Progenitor cell of endocrine pancreas (in vitro differentiated cells): ENCODE results near the gene KNG1. TPM values are rescaled to one million over a fixed set of nuclear protein-coding genes. Genes with fewer than 3 reads are reported as not detected.

Source experiments
- DNase-seq: peaks from one replicate; pipeline ENCODE4 v3.0.0; 2021; ENCODE audit warnings: low spot score; ENCODE audit not compliant: unreplicated experiment
- H3K27ac Mint-ChIP-seq: 2 replicates; pipeline ENCODE4 v1.8.0; 2021; ENCODE audit warnings: mild to moderate bottlenecking, moderate library complexity, mixed read lengths
- H3K27me3 Mint-ChIP-seq: 2 replicates; pipeline ENCODE4 v1.8.0; 2021; ENCODE audit warnings: mixed read lengths
- H3K36me3 Mint-ChIP-seq: 2 replicates; pipeline ENCODE4 v1.8.0; 2022; ENCODE audit warnings: mixed read lengths; ENCODE audit not compliant: insufficient read depth
- H3K4me1 Mint-ChIP-seq: 2 replicates; pipeline ENCODE4 v1.8.0; 2021; ENCODE audit warnings: low read depth, mixed read lengths
- H3K4me3 Mint-ChIP-seq: 2 replicates; pipeline ENCODE4 v1.8.0; 2021; ENCODE audit warnings: low read depth, mild to moderate bottlenecking, moderate library complexity, mixed read lengths
- H3K9me3 Mint-ChIP-seq: 2 replicates; pipeline ENCODE4 v1.8.0; 2021; ENCODE audit warnings: low read depth, mixed read lengths
- total RNA-seq: library from RNA; stranded (reverse); gene quantifications from 2 replicates; pipeline ENCODE4 v1.2.1, GENCODE V29; 2021
- TF ChIP-seq, protein P1 (sequence below): fragments of 200-600 bp; sonication (generic); IDR thresholded peaks from one replicate; pipeline ENCODE4 v1.5.0; 2021; ENCODE audit warnings: antibody characterized with exemption, mild to moderate bottlenecking; ENCODE audit not compliant: unreplicated experiment

The KNG1 gene
- total RNA-seq, 1 donor from 2014 or later, result not detected

DNA sequence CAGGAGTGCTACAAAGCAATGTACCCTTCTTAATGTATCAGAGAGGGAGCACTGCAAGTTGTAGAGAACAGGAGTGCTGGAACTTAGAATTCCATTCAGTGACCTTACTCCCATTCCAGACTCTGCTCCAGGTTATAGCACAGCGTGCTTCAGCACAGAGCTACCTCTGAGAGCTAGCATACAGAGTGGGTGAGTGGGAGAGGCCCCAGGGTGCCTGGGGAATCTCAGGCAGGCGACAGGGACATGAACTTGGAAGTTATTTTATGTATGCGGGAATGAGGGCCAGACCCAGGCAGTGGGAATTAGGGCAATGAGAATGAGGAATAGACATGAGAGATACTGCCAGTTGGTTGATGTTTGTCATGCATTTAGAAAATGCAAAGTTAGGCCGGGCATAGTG lies 3.7 kb upstream of the KNG1 start:
- peaks cover 33% of the 10 kb centered on the region for H3K27me3 Mint-ChIP-seq
- no peaks in the 10 kb centered on the region for H3K9me3 Mint-ChIP-seq
- H3K4me3 Mint-ChIP-seq, result no peak overlapping the region
- H3K4me1 Mint-ChIP-seq, result no peaks in the 10 kb centered on the region
- no peaks in the 10 kb centered on the region for H3K36me3 Mint-ChIP-seq
- TF ChIP-seq, protein P1, sequence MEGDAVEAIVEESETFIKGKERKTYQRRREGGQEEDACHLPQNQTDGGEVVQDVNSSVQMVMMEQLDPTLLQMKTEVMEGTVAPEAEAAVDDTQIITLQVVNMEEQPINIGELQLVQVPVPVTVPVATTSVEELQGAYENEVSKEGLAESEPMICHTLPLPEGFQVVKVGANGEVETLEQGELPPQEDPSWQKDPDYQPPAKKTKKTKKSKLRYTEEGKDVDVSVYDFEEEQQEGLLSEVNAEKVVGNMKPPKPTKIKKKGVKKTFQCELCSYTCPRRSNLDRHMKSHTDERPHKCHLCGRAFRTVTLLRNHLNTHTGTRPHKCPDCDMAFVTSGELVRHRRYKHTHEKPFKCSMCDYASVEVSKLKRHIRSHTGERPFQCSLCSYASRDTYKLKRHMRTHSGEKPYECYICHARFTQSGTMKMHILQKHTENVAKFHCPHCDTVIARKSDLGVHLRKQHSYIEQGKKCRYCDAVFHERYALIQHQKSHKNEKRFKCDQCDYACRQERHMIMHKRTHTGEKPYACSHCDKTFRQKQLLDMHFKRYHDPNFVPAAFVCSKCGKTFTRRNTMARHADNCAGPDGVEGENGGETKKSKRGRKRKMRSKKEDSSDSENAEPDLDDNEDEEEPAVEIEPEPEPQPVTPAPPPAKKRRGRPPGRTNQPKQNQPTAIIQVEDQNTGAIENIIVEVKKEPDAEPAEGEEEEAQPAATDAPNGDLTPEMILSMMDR, result no peak
- no peak overlapping the region for H3K27ac Mint-ChIP-seq
- no peak for DNase-seq

DNA sequence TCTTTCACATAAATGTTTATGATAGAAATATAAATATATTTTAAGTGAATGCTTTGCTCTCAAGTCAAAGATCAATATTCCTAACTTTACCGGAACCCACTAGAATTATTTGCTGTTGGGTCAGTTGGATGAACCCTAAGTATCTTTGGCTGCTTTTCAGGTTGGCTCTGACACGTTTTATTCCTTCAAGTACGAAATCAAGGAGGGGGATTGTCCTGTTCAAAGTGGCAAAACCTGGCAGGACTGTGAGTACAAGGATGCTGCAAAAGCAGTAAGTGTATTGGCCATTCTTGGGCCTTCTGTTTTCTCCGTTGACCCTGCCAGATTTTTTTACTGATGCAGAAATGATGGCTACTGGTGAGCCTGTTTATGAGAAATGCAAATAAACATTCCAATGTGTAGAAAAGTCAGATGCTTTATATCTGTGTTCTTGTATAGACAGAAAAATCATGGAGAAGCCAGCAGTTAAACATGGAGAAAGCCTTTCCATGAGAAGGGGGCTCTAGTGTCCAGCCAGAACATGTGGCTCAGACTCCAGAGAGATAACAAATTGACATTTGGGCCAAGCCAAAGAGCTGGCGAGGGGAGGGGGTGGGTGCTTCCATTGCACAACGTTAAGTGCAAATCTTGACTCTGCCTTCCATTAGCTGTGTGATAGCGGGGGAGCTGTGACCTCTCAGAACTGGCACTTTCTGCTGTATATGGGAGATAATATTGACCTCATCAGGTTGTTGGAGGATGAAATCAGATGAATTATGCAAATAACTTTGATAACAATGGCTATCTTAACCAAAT lies 3.0 kb downstream of the KNG1 start:
- no peak overlapping the region for H3K27ac Mint-ChIP-seq
- no peaks in the 10 kb centered on the region for H3K36me3 Mint-ChIP-seq
- DNase-seq, result no peak
- H3K4me1 Mint-ChIP-seq, result no peaks in the 10 kb centered on the region
- peaks cover 5% of the 10 kb centered on the region for H3K27me3 Mint-ChIP-seq
- H3K4me3 Mint-ChIP-seq, result no peak overlapping the region
- TF ChIP-seq, protein P1, result no peak
- H3K9me3 Mint-ChIP-seq, result peaks cover under 1% of the 10 kb centered on the region

DNA sequence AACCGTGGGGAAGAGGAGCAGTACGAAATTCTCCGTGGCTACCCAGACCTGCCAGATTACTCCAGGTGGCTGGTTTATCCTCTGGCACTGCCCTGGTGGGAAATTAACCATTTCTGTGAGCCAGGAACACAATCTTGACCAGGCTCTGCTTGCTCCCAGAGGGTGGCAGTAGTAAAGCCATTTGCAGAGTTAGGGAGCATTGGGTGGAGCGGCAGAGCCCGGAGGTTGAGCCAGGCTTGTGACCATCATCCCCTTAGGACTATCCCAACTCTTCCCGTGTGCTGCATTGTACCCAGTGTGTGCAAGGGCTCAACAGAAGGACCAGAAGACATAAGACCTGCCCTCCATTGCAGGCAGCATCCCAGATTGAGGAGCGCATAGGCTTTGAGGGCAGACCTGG lies 5.3 kb downstream of the KNG1 start:
- DNase-seq, result no peak
- H3K27ac Mint-ChIP-seq, result no peak overlapping the region
- H3K4me1 Mint-ChIP-seq, result no peaks in the 10 kb centered on the region
- no peaks in the 10 kb centered on the region for H3K36me3 Mint-ChIP-seq
- TF ChIP-seq, protein P1, result no peak
- peaks cover 4% of the 10 kb centered on the region for H3K27me3 Mint-ChIP-seq
- no peak overlapping the region for H3K4me3 Mint-ChIP-seq
- H3K9me3 Mint-ChIP-seq, result peaks cover 3% of the 10 kb centered on the region

DNA sequence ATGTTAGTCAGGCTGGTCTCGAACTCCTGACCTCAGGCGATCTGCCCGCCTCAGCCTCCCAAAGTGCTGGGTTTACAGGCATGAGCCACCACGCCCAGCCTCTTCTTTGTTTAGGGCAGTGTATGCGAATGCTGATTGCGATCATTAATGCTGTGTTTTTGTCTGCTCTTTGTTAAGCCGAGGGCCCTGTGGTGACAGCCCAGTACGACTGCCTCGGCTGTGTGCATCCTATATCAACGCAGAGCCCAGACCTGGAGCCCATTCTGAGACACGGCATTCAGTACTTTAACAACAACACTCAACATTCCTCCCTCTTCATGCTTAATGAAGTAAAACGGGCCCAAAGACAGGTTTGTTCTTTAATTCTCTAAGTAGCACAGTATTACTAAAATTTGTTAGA lies 7.8 kb downstream of the KNG1 start:
- H3K4me3 Mint-ChIP-seq, result no peak overlapping the region
- no peaks in the 10 kb centered on the region for H3K4me1 Mint-ChIP-seq
- TF ChIP-seq, protein P1, result no peak
- H3K36me3 Mint-ChIP-seq, result no peaks in the 10 kb centered on the region
- H3K9me3 Mint-ChIP-seq, result peaks cover 3% of the 10 kb centered on the region
- DNase-seq, result no peak
- no peak overlapping the region for H3K27ac Mint-ChIP-seq
- peaks cover 4% of the 10 kb centered on the region for H3K27me3 Mint-ChIP-seq

DNA sequence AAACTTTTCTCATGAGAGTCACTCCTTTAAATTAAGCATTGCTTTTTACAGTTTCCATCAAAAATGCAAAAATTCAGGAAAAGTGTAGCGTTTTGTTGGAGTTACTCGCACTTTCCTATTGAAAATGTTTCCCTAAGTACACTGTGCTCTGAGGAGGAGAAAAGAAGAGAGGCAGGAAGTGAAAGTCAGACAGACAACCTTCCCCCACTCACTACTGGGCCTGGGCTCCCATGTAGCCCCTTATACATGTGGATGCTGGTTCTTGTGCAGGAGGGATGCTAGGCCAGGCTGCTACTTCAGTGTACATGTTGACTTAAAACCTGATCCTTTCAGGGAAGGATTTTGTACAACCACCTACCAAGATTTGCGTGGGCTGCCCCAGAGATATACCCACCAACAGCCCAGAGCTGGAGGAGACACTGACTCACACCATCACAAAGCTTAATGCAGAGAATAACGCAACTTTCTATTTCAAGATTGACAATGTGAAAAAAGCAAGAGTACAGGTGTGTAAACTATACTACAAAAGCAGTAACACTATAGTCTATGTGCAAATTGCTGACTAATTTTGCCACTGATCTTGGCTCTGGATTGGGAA lies 15.1 kb downstream of the KNG1 start:
- Mint-ChIP-seq H3K36me3 (no peaks in the 10 kb centered on the region), H3K4me3 (no peak overlapping the region), H3K27ac (no peak overlapping the region), H3K27me3 (peaks cover 2% of the 10 kb centered on the region), H3K9me3 (no peaks in the 10 kb centered on the region), H3K4me1 (no peaks in the 10 kb centered on the region)
- no peak for DNase-seq
- TF ChIP-seq, protein P1, result no peak
